HL-60 (cell line): ENCODE measurements around the gene OTOF.

ENCODE experiments used
- CTCF ChIP-seq: IDR thresholded peaks from one replicate; pipeline ENCODE4 v1.5.1; 2011; ENCODE audit warnings: low read length, control low read depth, inconsistent platforms; ENCODE audit not compliant: insufficient read depth
- POLR2AphosphoS5 ChIP-seq: IDR thresholded peaks from 2 replicates; pipeline ENCODE4 v1.6.1; 2012; ENCODE audit warnings: low read depth

- no peak for TF ChIP-seq CTCF
- TF ChIP-seq POLR2AphosphoS5: no peak
Measured at GRCh38 chr2:26483027-26483326, 5.1 kb upstream of the OTOF start.
